GM10266 (cell line): ENCODE data around the gene ATG4B.

Experiments
- DNase-seq: peaks from one replicate; pipeline ENCODE4 v3.0.0; 2012; ENCODE audit errors: extremely low spot score
- TF ChIP-seq, protein P1 (sequence below): IDR thresholded peaks from 2 replicates; pipeline ENCODE4 v1.5.1; 2012; ENCODE audit warnings: mild to moderate bottlenecking, low read depth; ENCODE audit not compliant: control insufficient read depth, insufficient read depth; ENCODE audit errors: missing control alignments

ATG4B gene

DNA sequence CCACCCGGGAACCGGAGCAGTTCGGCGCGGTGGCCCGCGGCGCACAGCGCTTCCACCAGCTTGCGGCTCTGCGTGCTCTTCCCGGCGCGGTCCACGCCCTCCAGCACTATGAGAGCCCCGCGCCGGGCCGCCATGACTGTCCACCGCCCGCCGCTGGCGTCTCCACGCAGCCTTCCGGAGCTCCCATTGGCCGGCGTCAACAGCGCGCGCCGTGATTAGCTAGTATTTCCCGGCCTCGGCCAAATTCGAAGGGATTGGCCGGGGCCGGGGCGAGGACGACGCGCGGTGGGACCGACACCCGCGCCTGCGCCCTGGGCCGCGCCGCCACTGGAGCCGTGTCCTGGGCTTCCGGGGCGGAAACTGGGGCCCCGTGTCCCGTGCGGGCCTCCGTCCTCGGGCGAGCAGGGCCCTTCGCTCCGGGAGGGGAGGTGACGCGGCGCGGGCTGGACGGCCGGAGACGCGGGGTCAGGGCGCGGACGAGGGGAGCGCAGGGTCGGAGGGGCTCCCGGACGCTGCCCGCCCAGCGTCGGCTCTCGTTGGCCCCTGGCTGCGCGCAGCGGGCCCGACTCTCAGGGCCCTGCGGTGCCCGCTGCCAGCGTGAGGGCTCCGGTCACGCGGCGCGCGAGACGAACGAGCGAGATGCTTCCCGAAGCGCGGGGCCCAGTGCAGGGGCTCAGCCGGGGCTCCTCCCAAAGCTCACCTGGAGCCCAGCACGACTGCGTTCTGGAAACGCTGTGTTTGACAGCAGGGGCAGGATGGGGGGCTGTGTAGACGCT, 49.3 kb downstream of the ATG4B start, which contains the start of gene DTYMK:
Gene DTYMK (minus strand): TSS at position 166 of the 776 bp plus-strand sequence. CDS start 32 bp downstream, at position 134.
- peak; percentile 99 for DNase-seq
- TF ChIP-seq, protein P1, sequence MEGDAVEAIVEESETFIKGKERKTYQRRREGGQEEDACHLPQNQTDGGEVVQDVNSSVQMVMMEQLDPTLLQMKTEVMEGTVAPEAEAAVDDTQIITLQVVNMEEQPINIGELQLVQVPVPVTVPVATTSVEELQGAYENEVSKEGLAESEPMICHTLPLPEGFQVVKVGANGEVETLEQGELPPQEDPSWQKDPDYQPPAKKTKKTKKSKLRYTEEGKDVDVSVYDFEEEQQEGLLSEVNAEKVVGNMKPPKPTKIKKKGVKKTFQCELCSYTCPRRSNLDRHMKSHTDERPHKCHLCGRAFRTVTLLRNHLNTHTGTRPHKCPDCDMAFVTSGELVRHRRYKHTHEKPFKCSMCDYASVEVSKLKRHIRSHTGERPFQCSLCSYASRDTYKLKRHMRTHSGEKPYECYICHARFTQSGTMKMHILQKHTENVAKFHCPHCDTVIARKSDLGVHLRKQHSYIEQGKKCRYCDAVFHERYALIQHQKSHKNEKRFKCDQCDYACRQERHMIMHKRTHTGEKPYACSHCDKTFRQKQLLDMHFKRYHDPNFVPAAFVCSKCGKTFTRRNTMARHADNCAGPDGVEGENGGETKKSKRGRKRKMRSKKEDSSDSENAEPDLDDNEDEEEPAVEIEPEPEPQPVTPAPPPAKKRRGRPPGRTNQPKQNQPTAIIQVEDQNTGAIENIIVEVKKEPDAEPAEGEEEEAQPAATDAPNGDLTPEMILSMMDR: no peak

DNA sequence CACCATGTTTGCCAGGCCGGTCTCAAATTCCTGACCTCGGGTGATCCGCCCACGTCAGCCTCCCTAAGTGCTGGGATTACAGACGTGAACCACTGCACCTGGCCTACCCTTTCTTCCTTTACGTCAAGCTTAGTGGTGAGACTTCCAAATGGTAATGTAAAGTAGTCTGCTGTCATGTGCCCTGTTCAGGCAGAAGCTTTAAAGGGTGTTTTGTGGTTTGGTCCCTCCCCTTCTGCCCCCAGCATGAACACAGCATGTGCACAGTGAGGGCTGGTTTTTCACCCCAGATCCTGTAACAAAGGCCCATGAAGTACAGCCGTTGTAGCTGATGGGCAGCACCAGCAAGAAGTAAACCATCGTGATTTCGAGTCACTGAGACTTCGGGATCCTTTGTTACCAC, 51.8 kb downstream of the ATG4B start:
- DNase-seq: no peak
- TF ChIP-seq, protein P1: no peak

DNA sequence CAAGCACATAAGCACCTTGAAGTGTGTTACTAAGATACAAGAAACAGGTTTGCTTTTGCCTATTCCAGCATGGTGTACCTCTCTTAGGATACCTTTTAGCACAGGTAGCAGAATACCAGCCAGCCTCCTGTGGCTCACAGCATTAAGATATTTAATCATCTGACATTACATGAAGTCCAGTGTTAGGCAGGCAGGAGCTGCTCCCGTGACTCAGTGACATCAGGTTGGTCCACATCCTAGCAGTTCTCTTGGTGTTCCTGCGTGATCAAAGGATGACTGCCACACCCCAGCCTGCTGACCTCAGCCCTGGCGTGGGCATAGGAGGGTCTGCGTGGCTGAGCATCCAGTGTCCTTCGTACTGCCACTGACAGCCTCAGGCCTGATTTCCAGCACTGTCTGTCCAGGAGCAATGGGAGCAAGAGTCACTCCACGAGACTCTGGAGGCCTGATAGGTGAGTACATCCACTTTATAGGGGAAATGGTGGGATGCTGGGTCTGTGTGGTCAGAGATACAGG, 52.8 kb downstream of the ATG4B start:
- DNase-seq: no peak
- TF ChIP-seq, protein P1: no peak

DNA sequence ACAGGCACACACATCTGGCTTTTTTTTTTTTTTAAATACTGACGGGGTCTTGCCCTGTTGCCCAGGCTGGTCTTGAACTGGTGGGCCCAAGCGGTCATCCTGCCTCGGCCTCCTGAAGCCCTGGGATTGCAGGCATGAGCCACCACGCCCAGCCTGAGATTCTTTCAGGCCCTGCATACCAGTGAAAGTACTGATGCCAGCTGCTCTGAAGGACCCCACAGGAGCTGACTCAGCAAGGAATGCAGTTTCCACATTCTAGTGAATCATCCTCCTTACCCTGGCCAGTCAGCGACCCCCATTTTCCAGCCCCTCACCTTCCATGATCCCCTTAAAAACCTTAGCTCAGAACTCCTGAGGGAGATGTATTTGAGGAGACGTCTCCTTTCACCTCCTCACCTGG, 55.0 kb downstream of the ATG4B start:
- no peak for DNase-seq
- TF ChIP-seq, protein P1: no peak

DNA sequence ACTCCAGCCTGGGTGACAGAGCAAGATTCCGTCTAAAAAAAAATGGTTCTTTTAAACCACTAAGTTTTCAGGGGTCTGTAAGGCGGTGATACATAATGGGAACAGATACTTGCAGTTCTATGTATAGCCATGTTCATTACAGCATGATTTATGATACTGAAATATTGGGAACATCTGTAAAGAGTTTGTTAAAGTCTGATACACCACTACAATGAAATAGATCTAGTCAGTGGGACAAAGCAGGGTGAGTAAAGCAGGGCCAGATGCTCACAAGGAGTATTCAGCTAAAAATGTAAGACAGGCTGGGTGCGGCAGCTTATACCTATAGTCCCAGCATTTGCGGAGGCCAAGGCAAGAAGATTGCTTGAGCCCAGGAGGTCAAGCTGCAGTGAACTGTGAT, 58.2 kb downstream of the ATG4B start:
- no peak for DNase-seq
- TF ChIP-seq, protein P1: no peak

DNA sequence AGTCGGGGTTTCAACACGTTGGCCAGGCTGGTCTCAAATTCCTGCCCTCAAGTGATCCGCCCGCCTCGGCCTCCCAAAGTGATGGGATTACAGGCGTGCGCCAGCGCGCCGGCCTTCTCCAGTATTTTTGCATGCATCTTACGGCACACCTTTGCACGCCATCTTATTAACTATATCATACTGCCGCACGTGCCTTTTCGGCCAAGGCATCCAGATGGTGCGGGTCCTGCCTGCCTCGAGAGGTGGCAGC, 63.6 kb downstream of the ATG4B start:
- DNase-seq: no peak
- TF ChIP-seq, protein P1: peak; percentile 53

DNA sequence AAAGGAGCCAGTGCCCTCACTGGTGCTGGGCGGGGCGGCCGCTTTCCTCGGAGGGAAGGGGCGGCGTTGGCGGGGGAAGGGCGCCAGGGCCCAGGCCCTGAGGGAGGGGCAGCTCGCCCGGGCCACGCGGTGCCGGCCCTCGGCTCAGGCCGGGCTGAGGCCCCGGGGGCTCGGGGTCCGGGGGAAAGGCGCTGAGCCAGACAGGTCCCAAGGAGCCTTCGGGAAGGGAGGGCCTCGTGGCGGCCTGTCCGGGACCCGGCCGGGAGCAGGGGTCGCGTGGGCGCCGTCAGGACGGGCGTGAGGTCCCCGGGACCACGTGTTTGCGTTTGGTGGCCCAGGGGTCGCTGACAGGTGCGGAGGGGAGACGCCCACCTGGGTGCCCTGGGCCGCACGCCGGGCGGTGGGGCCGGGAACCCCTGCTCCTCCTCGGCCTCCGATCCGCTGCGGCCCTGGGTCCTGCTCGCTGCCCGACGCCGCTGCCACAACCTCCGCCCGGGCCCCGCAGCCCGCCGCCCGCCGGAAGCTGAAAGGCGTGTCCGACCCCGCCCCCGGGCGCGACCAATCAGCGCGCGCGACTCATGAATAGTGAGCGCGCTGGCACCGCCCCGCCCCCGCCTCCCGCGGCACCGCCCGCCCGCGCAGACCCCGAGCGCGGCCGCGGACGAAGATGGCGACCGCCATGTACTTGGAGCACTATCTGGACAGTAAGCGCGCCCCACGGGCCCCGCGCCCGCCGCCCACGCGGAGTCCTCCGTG, 64.1 kb downstream of the ATG4B start, which contains the start of gene ING5:
Gene ING5 (plus strand): TSS at position 641 of the 756 bp plus-strand sequence. CDS start 27 bp downstream, at position 668.
- TF ChIP-seq, protein P1: no peak
- DNase-seq: peak; percentile 96
